Mesothelial cell of epicardium (in vitro differentiated cells): ENCODE measurements around the gene HHIPL1. TPM values are rescaled to one million over a fixed set of nuclear protein-coding genes. Genes with fewer than 3 reads are reported as not detected.
A peak's percentile ranks its signal among the peaks of the same experiment; 100 is the strongest.

Source experiments
- DNase-seq, 2 experiments: peaks; one replicate each; pipeline ENCODE4 v3.0.0; 2021; ENCODE audit warnings: low spot score in 2 of 2; ENCODE audit not compliant: unreplicated experiment in 2 of 2
- H3K27ac Mint-ChIP-seq: 2 replicates; pipeline ENCODE4 v1.8.0; 2021; ENCODE audit warnings: mixed read lengths
- H3K27me3 Mint-ChIP-seq: 2 replicates; pipeline ENCODE4 v1.8.0; 2021; ENCODE audit warnings: low read depth, mixed read lengths
- H3K36me3 Mint-ChIP-seq: 2 replicates; pipeline ENCODE4 v1.8.0; 2021; ENCODE audit warnings: mixed read lengths
- H3K4me1 Mint-ChIP-seq: 2 replicates; pipeline ENCODE4 v1.8.0; 2021; ENCODE audit warnings: mixed read lengths
- H3K4me3 Mint-ChIP-seq: 2 replicates; pipeline ENCODE4 v1.8.0; 2021; ENCODE audit warnings: mild to moderate bottlenecking, moderate library complexity, mixed read lengths
- H3K9me3 Mint-ChIP-seq: 2 replicates; pipeline ENCODE4 v1.8.0; 2021; ENCODE audit warnings: mixed read lengths
- CTCF ChIP-seq: fragments of 200-600 bp; sonication (generic); IDR thresholded peaks from one replicate; pipeline ENCODE4 v1.5.0; 2021; ENCODE audit warnings: antibody characterized with exemption; ENCODE audit not compliant: unreplicated experiment
- total RNA-seq: library from RNA; stranded (reverse); gene quantifications from 3 replicates; pipeline ENCODE4 v1.2.1, GENCODE V29; 2021

HHIPL1 gene
- total RNA-seq, 1 donor from 2014 or later: 4.4 TPM

GRCh38 chr14:99602788-99603415 lies 42.0 kb upstream of the HHIPL1 start:
- H3K36me3 Mint-ChIP-seq: no peaks in the 10 kb centered on the region
- H3K9me3 Mint-ChIP-seq: no peaks in the 10 kb centered on the region
- DNase-seq: peak in 1 of 2 experiments; percentile 56
- peak overlapping the region; percentile 85 for H3K27ac Mint-ChIP-seq
- H3K4me1 Mint-ChIP-seq: peaks cover 52% of the 10 kb centered on the region
- peaks cover 3% of the 10 kb centered on the region for H3K27me3 Mint-ChIP-seq
- H3K4me3 Mint-ChIP-seq: peak overlapping the region; percentile 86
- TF ChIP-seq CTCF: no peak

- H3K9me3 Mint-ChIP-seq: no peaks in the 10 kb centered on the region
- no peaks in the 10 kb centered on the region for H3K36me3 Mint-ChIP-seq
- peaks cover 44% of the 10 kb centered on the region for H3K4me1 Mint-ChIP-seq
- peak within 1 kb of the TSS; percentile 86 for H3K4me3 Mint-ChIP-seq
- DNase-seq: peak in 1 of 2 experiments; percentile 63
- peak within 1 kb of the TSS; percentile 98 for H3K27ac Mint-ChIP-seq
- H3K27me3 Mint-ChIP-seq: peaks cover 3% of the 10 kb centered on the region
- no peak for TF ChIP-seq CTCF
These were observed 41.3 kb upstream of the HHIPL1 start, which contains the start of gene CCDC85C for GRCh38 chr14:99603471-99604277. Gene CCDC85C (minus strand): TSS chr14:99604207. CDS start chr14:99603959, 248 bp downstream.

- Mint-ChIP-seq H3K27me3 (peaks cover 3% of the 10 kb centered on the region), H3K9me3 (no peaks in the 10 kb centered on the region), H3K4me1 (peaks cover 38% of the 10 kb centered on the region), H3K36me3 (no peaks in the 10 kb centered on the region), H3K4me3 (peak overlapping the region; percentile 84), H3K27ac (peak overlapping the region; percentile 98)
- DNase-seq: peak; percentile 98
- TF ChIP-seq CTCF: no peak
These were observed 40.6 kb upstream of the HHIPL1 start for GRCh38 chr14:99604278-99604765.

- DNase-seq: no peak
- peaks cover 3% of the 10 kb centered on the region for H3K27me3 Mint-ChIP-seq
- H3K9me3 Mint-ChIP-seq: no peaks in the 10 kb centered on the region
- peak overlapping the region; percentile 98 for H3K27ac Mint-ChIP-seq
- no peaks in the 10 kb centered on the region for H3K36me3 Mint-ChIP-seq
- H3K4me1 Mint-ChIP-seq: peaks cover 37% of the 10 kb centered on the region
- peak overlapping the region; percentile 84 for H3K4me3 Mint-ChIP-seq
- TF ChIP-seq CTCF: no peak
These were observed 40.1 kb upstream of the HHIPL1 start for GRCh38 chr14:99604766-99605298.

- Mint-ChIP-seq H3K4me3 (peak overlapping the region; percentile 84), H3K9me3 (no peaks in the 10 kb centered on the region)
These were observed 39.5 kb upstream of the HHIPL1 start for GRCh38 chr14:99605299-99605961.

More at GRCh38 chr14:99605299-99605961, 39.5 kb upstream of the HHIPL1 start:
- Mint-ChIP-seq H3K27ac (peak overlapping the region; percentile 95), H3K4me1 (peaks cover 31% of the 10 kb centered on the region), H3K27me3 (peaks cover 3% of the 10 kb centered on the region), H3K36me3 (no peaks in the 10 kb centered on the region)
- TF ChIP-seq CTCF: no peak
- peak in 1 of 2 experiments; percentile 68 for DNase-seq
